Activated naive CD8-positive, alpha-beta T cell treated with anti-CD3 and anti-CD28 coated beads for 36 hours (primary cell): ENCODE results near the gene EPHA10. TPM values are rescaled to one million over a fixed set of nuclear protein-coding genes. Genes with fewer than 3 reads are reported as not detected.
A peak's percentile ranks its signal among the peaks of the same experiment; 100 is the strongest.
"Not testable (repeated sequence)": the region's sequence is repeated elsewhere in the genome, so short reads cannot be mapped to it uniquely, and the experiment has no call there.

Source experiments
- DNase-seq: peaks from one replicate; pipeline ENCODE4 v3.0.0; 2021
- H3K27ac Mint-ChIP-seq: one replicate; pipeline ENCODE4 v1.8.0; 2022; ENCODE audit warnings: mild to moderate bottlenecking, moderate library complexity, mixed read lengths
- H3K27me3 Mint-ChIP-seq: one replicate; pipeline ENCODE4 v1.8.0; 2022; ENCODE audit warnings: mild to moderate bottlenecking, mixed read lengths
- H3K36me3 Mint-ChIP-seq: one replicate; pipeline ENCODE4 v1.8.0; 2021; ENCODE audit warnings: mild to moderate bottlenecking, mixed read lengths
- H3K4me1 Mint-ChIP-seq: one replicate; pipeline ENCODE4 v1.8.0; 2021; ENCODE audit warnings: mixed read lengths
- H3K4me3 Mint-ChIP-seq: one replicate; pipeline ENCODE4 v1.8.0; 2022; ENCODE audit warnings: mild to moderate bottlenecking, moderate library complexity, mixed read lengths
- H3K9me3 Mint-ChIP-seq: one replicate; pipeline ENCODE4 v1.8.0; 2022; ENCODE audit warnings: mixed read lengths
- total RNA-seq, 2 experiments: library from RNA; stranded (reverse); gene quantifications; one replicate each; pipeline ENCODE4 v1.2.3, GENCODE V29; 2021

Gene EPHA10
- total RNA-seq, 2 experiments from 2014 or later, result not detected

DNA sequence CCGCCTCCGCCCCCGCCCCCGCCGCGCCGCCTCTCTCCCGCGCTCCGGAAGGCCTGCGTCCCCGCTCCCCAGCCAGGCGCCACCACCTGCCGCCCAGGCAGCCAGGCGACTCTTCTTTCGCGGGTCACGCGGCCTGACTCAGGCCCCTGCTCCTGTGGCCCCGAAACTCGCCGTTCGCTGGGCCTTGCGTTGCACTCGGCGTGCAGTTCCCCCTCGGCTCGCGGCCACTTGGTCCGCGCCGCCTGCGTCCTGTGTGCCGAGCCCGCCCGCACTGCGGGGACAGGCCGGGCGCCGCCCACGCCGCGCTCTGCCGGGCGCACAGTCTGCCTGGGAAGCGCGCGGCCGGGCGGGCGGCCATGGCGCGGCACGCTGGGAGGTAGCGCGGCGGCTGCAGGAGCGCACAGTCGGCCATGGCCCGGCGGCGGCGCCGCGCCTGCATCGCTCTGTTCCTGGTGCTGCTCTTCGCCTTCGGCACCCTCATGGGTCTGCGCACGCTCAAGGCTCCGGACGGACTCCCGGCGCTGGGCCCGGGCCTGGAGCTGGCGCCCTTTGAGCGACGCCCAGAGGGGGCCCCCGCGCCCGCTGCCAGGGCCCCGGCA, 29.0 kb upstream of the EPHA10 start, which contains the start of gene MANEAL:
MANEAL (plus strand) TSS at position 75 of the 599 bp plus-strand sequence; CDS start at position 411, 336 bp downstream.
- Mint-ChIP-seq H3K4me1 (peaks cover 15% of the 10 kb centered on the region), H3K36me3 (no peaks in the 10 kb centered on the region)

GRCh38 chr1:37792943-37793686, 28.2 kb upstream of the EPHA10 start:
- no peak for DNase-seq
- peaks cover 48% of the 10 kb centered on the region for H3K27me3 Mint-ChIP-seq
- H3K4me1 Mint-ChIP-seq, result peaks cover 15% of the 10 kb centered on the region
- H3K36me3 Mint-ChIP-seq, result no peaks in the 10 kb centered on the region
- peak overlapping the region; percentile 14 for H3K4me3 Mint-ChIP-seq
- H3K9me3 Mint-ChIP-seq, result no peaks in the 10 kb centered on the region
- H3K27ac Mint-ChIP-seq, result no peak overlapping the region

More for the DNA sequence above, 29.0 kb upstream of the EPHA10 start, which contains the start of gene MANEAL:
- peak within 1 kb of the TSS; percentile 66 for H3K4me3 Mint-ChIP-seq
- no peak within 1 kb of the TSS for H3K27ac Mint-ChIP-seq
- peaks cover 40% of the 10 kb centered on the region for H3K27me3 Mint-ChIP-seq
- peak; percentile 63 for DNase-seq
- no peaks in the 10 kb centered on the region for H3K9me3 Mint-ChIP-seq

- Mint-ChIP-seq H3K27ac (no peak overlapping the region), H3K9me3 (no peaks in the 10 kb centered on the region), H3K4me1 (peaks cover under 1% of the 10 kb centered on the region), H3K27me3 (peaks cover 27% of the 10 kb centered on the region), H3K4me3 (no peak overlapping the region), H3K36me3 (no peaks in the 10 kb centered on the region)
- no peak for DNase-seq
Measured at GRCh38 chr1:37782491-37782890, 17.6 kb upstream of the EPHA10 start.

GRCh38 chr1:37778654-37779053, 13.7 kb upstream of the EPHA10 start:
- H3K4me3 Mint-ChIP-seq, result no peak overlapping the region
- no peaks in the 10 kb centered on the region for H3K36me3 Mint-ChIP-seq
- H3K27me3 Mint-ChIP-seq, result peaks cover 12% of the 10 kb centered on the region
- no peak overlapping the region for H3K27ac Mint-ChIP-seq
- H3K4me1 Mint-ChIP-seq, result peaks cover 12% of the 10 kb centered on the region
- no peak for DNase-seq
- no peaks in the 10 kb centered on the region for H3K9me3 Mint-ChIP-seq

GRCh38 chr1:37776946-37777516, 12.1 kb upstream of the EPHA10 start:
- H3K27ac Mint-ChIP-seq, result peak overlapping the region; percentile 44
- DNase-seq, result peak; percentile 46
- H3K9me3 Mint-ChIP-seq, result no peaks in the 10 kb centered on the region
- peaks cover 22% of the 10 kb centered on the region for H3K27me3 Mint-ChIP-seq
- H3K36me3 Mint-ChIP-seq, result no peaks in the 10 kb centered on the region
- H3K4me3 Mint-ChIP-seq, result no peak overlapping the region
- peaks cover 12% of the 10 kb centered on the region for H3K4me1 Mint-ChIP-seq

GRCh38 chr1:37771440-37771839, 6.5 kb upstream of the EPHA10 start:
- not testable (repeated sequence) for H3K27ac Mint-ChIP-seq, H3K4me1 Mint-ChIP-seq, DNase-seq, H3K9me3 Mint-ChIP-seq, H3K36me3 Mint-ChIP-seq, H3K4me3 Mint-ChIP-seq
- peaks cover 56% of the 10 kb centered on the region for H3K27me3 Mint-ChIP-seq

- H3K4me3 Mint-ChIP-seq, result no peak overlapping the region
- H3K9me3 Mint-ChIP-seq, result peaks cover 6% of the 10 kb centered on the region
- H3K4me1 Mint-ChIP-seq, result peaks cover 17% of the 10 kb centered on the region
- peaks cover 2% of the 10 kb centered on the region for H3K36me3 Mint-ChIP-seq
- H3K27me3 Mint-ChIP-seq, result peaks cover 84% of the 10 kb centered on the region
- no peak overlapping the region for H3K27ac Mint-ChIP-seq
- DNase-seq, result no peak
Measured at GRCh38 chr1:37767488-37767887, 2.6 kb upstream of the EPHA10 start.

DNA sequence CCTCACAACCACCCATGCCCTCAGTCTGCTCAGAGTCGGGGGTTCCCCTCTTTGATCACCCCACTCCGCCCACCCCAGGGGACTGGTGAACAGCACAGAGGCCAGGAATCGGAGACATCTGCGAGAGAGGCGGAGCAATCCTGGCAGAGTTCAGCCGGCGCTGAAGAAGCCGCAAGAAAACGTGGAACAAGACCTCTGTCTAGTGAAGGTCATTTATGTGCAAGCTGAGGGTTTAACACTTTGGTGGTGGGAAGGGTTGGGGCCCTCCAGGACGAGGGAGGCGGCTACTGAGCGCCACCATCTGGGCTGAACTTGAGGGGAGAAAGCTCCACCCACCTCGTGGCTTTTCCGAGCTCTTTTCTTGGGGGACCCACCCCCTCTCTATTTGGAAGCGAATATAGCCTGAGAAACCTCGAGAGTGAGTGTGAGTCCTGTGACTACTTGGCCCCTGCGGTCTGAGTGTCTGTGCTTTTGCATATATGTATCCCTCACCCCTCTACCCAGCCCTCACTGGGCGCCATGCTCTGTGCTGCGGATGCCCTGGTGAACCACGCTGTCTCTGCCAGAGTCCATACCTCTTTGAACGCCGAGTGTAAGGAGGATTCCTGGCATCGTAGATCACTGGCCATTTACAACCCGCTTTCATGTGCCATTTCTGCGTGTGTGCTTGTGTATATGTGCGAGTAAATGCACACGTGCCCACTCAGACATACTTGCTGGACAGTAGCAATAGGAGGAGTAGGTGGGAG, 1.2 kb upstream of the EPHA10 start:
- Mint-ChIP-seq H3K4me3 (peak overlapping the region; percentile 38), H3K9me3 (peaks cover 6% of the 10 kb centered on the region), H3K27ac (no peak overlapping the region), H3K4me1 (peaks cover 17% of the 10 kb centered on the region), H3K27me3 (peaks cover 89% of the 10 kb centered on the region), H3K36me3 (peaks cover 2% of the 10 kb centered on the region)
- DNase-seq, result peak; percentile 38

- peak; percentile 63 for DNase-seq
- Mint-ChIP-seq H3K9me3 (peaks cover 6% of the 10 kb centered on the region), H3K4me1 (peaks cover 17% of the 10 kb centered on the region), H3K4me3 (peak overlapping the region; percentile 39), H3K27ac (no peak overlapping the region), H3K36me3 (peaks cover 2% of the 10 kb centered on the region), H3K27me3 (peaks cover 77% of the 10 kb centered on the region)
Measured at GRCh38 chr1:37764414-37764825, 500 bp downstream of the EPHA10 start.

GRCh38 chr1:37763791-37764413, 1.0 kb downstream of the EPHA10 start:
- peaks cover 6% of the 10 kb centered on the region for H3K9me3 Mint-ChIP-seq
- peaks cover 2% of the 10 kb centered on the region for H3K36me3 Mint-ChIP-seq
- peaks cover 17% of the 10 kb centered on the region for H3K4me1 Mint-ChIP-seq
- no peak overlapping the region for H3K27ac Mint-ChIP-seq
- DNase-seq, result no peak
- H3K4me3 Mint-ChIP-seq, result no peak overlapping the region
- peaks cover 72% of the 10 kb centered on the region for H3K27me3 Mint-ChIP-seq

DNA sequence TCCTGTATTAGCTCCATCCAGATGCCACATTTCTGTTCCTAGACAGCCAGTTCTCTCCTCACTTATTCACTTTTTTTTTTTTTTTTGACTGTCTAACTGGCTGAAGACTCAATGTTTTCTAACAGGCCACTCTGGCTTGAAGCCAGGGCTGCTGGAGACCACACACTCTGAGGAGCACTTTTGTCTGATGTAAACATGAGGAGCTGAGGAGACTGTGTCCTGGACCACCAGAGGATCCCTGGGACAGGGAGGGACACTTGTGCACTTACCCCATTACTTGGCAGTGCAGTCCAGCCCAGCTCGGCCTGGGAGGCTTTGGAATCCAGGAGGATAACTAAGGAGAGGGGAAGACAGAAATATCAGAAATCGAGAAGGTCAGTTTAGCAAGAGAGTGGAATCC, 2.4 kb downstream of the EPHA10 start:
- Mint-ChIP-seq H3K4me1 (peaks cover 17% of the 10 kb centered on the region), H3K27me3 (peaks cover 58% of the 10 kb centered on the region), H3K4me3 (no peak overlapping the region), H3K36me3 (peaks cover 2% of the 10 kb centered on the region), H3K9me3 (peaks cover 6% of the 10 kb centered on the region), H3K27ac (no peak overlapping the region)
- no peak for DNase-seq

DNA sequence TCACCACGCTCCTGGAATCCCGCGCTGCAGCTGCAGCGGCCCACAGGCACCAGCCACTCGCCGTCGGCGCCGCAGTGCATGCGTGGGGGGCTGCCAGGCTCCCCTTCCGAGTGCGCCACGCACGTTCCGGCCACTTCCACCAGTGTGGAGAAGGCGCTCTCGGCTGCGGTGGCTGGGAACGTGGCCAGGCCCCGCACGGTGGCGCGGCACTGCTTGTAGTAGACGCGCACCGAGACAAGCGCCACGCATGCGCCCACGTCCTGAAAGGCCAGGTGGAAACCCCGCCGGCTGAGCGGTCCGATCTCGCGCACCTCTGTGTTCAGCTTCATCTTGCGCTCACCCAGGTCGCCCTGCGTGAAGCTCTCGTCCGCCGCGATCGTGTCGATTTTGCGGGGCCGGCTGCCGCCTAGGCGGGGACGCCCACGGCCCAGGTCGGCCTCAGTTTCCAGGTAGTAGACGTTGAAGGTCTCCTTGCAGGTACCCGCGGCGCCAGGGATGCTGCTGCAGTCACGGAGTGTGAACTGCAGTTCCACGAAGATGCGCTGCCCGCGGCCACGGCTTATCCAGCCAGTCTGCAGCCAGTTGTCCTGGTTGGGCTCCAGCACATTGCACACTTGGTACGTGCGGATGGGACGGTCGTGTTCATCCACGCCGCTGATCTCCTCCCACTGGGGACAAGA, 3.4 kb downstream of the EPHA10 start:
- H3K27ac Mint-ChIP-seq, result no peak overlapping the region
- H3K27me3 Mint-ChIP-seq, result peaks cover 50% of the 10 kb centered on the region

DNA sequence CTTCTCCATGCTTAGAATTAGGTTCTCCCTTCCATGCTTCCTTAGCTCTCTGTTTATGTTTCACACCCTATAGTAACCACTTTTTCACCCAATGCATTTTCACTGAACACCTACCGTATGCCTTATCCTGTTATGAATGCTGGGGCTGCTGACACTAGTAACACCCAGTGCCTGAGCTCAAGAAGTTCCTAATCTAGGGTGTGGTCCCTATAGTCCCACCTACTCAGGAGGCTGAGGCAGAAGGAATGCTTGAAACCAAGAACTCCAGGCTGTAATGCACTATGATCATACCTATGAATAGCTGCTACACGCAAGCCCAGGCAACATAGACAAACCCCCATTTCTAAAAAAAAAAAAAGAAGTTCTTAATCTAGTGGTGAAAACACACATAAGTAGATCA, 5.5 kb downstream of the EPHA10 start:
- no peaks in the 10 kb centered on the region for H3K36me3 Mint-ChIP-seq
- no peak overlapping the region for H3K27ac Mint-ChIP-seq
- DNase-seq, result no peak
- peaks cover 13% of the 10 kb centered on the region for H3K4me1 Mint-ChIP-seq
- peaks cover 41% of the 10 kb centered on the region for H3K27me3 Mint-ChIP-seq
- H3K4me3 Mint-ChIP-seq, result no peak overlapping the region
- peaks cover 3% of the 10 kb centered on the region for H3K9me3 Mint-ChIP-seq

More for the DNA sequence above, 3.4 kb downstream of the EPHA10 start:
- DNase-seq, result no peak
- Mint-ChIP-seq H3K36me3 (peaks cover 2% of the 10 kb centered on the region), H3K4me3 (no peak overlapping the region), H3K4me1 (peaks cover 17% of the 10 kb centered on the region), H3K9me3 (peaks cover 6% of the 10 kb centered on the region)

DNA sequence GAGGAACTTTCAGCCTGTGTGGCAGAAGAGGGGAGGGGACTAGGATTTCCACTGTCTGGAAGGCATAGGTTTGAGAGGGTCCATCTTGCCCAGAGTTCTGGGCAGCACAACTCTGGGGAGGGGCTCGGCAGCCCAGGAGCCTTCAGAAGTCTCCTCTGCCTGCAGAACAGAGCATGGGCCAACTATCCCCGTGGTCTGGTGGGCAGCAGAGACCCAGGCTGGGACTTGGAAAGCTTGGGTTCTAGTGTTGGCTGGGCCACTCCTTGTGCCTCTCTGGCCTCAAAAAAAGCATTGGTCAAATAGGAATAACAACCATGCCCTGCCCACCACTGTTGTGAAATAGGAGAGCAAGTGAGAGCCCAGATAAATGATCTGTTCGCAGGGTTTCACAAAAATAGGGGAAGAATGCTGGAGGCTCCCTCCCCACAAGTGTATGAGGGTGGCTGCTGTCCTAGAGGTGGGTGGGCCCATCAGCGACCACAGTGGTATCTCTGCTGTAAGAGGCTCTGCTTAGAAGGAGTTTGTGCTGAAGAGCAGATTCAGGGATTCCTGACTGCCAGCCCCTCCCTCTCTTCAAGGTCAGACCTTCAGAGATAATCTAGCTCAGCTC, 8.9 kb downstream of the EPHA10 start:
- no peaks in the 10 kb centered on the region for H3K9me3 Mint-ChIP-seq
- peaks cover 18% of the 10 kb centered on the region for H3K4me1 Mint-ChIP-seq
- DNase-seq, result no peak
- H3K4me3 Mint-ChIP-seq, result no peak overlapping the region
- H3K27me3 Mint-ChIP-seq, result peaks cover 40% of the 10 kb centered on the region
- no peaks in the 10 kb centered on the region for H3K36me3 Mint-ChIP-seq
- H3K27ac Mint-ChIP-seq, result no peak overlapping the region
